ELF-1 (cell line): ENCODE data around the gene EHD3.

Experiments
- DNase-seq: peaks from one replicate; pipeline ENCODE4 v3.0.0-alpha.2; 2016; ENCODE audit warnings: low read depth, low spot score

Gene EHD3

GRCh38 chr2:31212659-31213600, 21.0 kb upstream of the EHD3 start:
- DNase-seq = no peak

- no peak for DNase-seq
Observed at GRCh38 chr2:31213601-31214443, 20.1 kb upstream of the EHD3 start.

- no peak for DNase-seq
Observed at GRCh38 chr2:31214444-31214915, 19.5 kb upstream of the EHD3 start.

- no peak for DNase-seq
Observed at GRCh38 chr2:31216734-31217133, 17.2 kb upstream of the EHD3 start.

- DNase-seq = no peak
Observed at GRCh38 chr2:31217465-31218200, 16.3 kb upstream of the EHD3 start, which contains the start of gene CAPN14. TSS of gene CAPN14 (minus strand) at chr2:31217515. CDS start at chr2:31205447, 12,068 bp downstream.

GRCh38 chr2:31219131-31219969, 14.6 kb upstream of the EHD3 start:
- no peak for DNase-seq

- no peak for DNase-seq
Observed at GRCh38 chr2:31221544-31221943, 12.4 kb upstream of the EHD3 start.

GRCh38 chr2:31222071-31222470, 11.9 kb upstream of the EHD3 start:
- no peak for DNase-seq

GRCh38 chr2:31223026-31223425, 10.9 kb upstream of the EHD3 start:
- DNase-seq = no peak

- DNase-seq = no peak
Observed at GRCh38 chr2:31223749-31224148, 10.2 kb upstream of the EHD3 start.

GRCh38 chr2:31226266-31226665, 7.7 kb upstream of the EHD3 start:
- no peak for DNase-seq

GRCh38 chr2:31227110-31227509, 6.8 kb upstream of the EHD3 start:
- DNase-seq = no peak

- DNase-seq = no peak
Observed at GRCh38 chr2:31227711-31228125, 6.2 kb upstream of the EHD3 start.

GRCh38 chr2:31228717-31229116, 5.2 kb upstream of the EHD3 start:
- DNase-seq = no peak

GRCh38 chr2:31230751-31231150, 3.2 kb upstream of the EHD3 start:
- DNase-seq = no peak

GRCh38 chr2:31231571-31232302, 2.2 kb upstream of the EHD3 start:
- DNase-seq = no peak

- no peak for DNase-seq
Observed at GRCh38 chr2:31232586-31232985, 1.4 kb upstream of the EHD3 start.

- no peak for DNase-seq
Observed at GRCh38 chr2:31233231-31233630, 721 bp upstream of the EHD3 start.

- DNase-seq = no peak
Observed at GRCh38 chr2:31234683-31235503, 941 bp downstream of the EHD3 start.
